ENCODE results near the gene BRD4.

GRCh38 chr19:15234431-15235130, 97.8 kb downstream of the BRD4 start:
- TF ChIP-seq TCF7L2 (IDR thresholded peaks at IDR 0.05; ENCODE audit: borderline replicate concordance, low read depth, low read length) (no peak), CTCF (tag by site-specific recombination; IDR thresholded peaks at IDR 0.05) (no peak), ZNF350 (tag by site-specific recombination; IDR thresholded peaks at IDR 0.05) (no peak), ZNF501 (tag by site-specific recombination; IDR thresholded peaks at IDR 0.05) (no peak), REST (tag by site-specific recombination; IDR thresholded peaks at IDR 0.05) (no peak), ZFP3 (tag by site-specific recombination; IDR thresholded peaks at IDR 0.05; ENCODE audit: low read depth) (no peak), YY2 (tag by site-specific recombination; IDR thresholded peaks at IDR 0.05) (no peak), OSR2 (tag by site-specific recombination; IDR thresholded peaks at IDR 0.05) (no peak), PRDM1 (tag by site-specific recombination; IDR thresholded peaks at IDR 0.05) (no peak), ZNF513 (tag by site-specific recombination; IDR thresholded peaks at IDR 0.05) (no peak), ZNF24 (tag by site-specific recombination; IDR thresholded peaks at IDR 0.05) (no peak)

All from HEK293 (cell line).